GM19351 (cell line): ENCODE data around the gene KBTBD3.
"Not testable (repeated sequence)": the region's sequence is repeated elsewhere in the genome, so short reads cannot be mapped to it uniquely, and the experiment has no call there.

ENCODE experiments used
- ATAC-seq: cut with Tn5 transposase; IDR thresholded peaks from one replicate; pipeline ENCODE4 v1.9.1; 2021; ENCODE audit warnings: mild to moderate bottlenecking, moderate library complexity; ENCODE audit not compliant: unreplicated experiment

The KBTBD3 gene

DNA sequence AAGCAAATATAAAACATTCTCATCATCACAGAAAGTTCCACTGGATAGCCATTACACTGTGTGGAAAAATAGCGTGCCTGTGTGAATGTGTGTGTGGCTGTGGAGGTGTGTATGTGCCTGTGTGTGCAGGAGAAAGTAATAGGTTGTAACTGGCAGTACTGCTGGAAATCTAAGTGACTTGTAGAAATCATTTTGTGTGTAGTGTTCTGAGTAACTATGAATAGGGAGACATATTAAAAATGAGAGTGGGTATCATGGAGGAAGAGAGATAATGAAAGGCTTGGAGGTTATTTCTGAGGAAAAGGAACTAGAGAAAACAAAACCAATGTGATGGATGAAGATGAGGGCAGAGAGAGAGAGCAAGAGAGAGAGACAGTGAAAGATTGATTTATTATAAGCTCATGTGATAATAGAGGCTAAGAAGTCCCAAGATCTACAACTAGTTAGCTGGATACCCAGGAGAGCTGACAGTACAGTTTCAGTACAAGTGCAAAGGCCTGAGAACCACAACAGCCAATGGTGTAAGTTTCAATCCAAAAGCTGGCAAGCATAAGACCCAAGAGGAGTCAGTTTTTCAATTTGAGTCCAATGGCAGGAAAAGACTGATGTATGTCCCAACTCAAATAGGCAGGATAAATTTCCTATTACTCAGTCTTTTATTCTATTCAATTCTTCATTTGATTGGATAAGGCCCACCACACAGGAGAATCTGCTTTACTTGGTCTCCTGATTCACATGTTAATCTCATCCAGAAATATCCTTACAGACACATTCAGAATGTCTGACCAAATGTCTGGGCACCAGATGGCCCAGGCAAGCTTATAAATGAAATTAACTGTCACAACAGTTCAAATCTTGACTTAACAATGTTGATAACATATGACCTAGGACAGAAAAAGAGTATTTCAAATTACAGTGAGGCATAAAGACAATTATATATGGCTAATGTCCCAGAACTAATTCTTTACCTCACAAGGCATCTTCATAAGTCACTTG, 14.9 kb downstream of the KBTBD3 start:
- peak; percentile 53 for ATAC-seq

DNA sequence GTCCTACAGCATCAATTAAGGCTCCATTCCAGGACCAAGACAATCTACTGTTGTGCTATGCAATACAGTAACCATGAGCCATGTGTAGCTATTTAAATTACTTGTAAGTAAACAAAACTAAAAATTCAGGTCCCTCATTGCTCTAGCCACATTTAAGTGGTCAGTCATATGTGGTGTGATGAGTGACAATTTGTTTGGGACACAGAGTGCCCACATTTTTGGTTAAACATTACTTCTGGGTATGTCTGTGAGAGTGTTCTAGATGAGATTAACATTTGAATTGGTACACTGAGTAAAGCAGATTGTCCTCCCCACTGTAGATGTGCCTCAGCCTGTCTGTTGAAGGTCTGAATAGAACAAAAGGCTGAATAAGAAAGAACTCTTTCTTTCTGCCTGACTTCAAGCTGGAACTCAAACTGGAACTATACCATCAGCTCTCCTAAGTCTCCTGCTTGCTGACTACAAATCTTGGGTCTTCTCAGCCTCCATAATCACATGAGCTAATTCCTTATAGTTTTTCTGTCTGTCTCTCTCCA, 15.8 kb downstream of the KBTBD3 start:
- ATAC-seq = no peak

DNA sequence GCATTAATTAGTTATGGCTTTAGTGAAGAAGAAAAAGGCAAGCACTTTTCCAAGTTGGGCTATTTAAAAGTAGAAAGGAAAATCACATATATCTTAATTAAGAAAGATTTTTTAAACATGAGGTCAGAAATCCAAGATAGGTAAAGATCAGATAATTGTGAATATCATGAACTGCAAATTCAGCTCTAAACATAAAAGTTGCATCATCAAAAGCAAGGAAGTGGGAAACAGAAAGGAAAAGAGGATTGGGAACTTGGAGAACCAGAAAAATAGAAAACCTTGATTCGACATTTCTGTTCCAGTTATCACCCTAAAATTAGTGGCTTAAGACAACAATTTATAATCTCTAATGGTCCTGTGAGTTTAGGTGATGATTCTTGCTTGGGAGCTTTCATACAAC, 17.5 kb downstream of the KBTBD3 start:
- ATAC-seq = no peak

DNA sequence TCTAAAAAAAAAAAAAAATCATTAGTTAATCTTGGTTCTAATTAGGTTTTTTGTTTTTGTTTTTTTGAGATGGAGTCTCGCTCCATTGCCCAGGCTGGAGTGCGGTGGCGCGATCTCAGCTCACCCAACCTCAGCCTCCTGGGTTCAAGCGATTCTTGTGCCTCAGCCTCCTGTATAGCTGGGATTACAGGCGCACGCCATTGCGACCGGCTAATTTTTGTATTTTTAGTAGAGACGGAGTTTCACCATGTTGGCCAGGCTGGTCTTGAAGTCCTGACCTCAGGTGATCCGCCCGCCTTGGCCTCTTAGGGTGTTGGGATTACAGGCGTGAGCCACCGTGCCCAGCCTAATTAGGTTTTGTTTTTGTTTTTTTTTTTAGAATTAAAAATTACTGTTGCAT, 18.8 kb downstream of the KBTBD3 start:
- not testable (repeated sequence) for ATAC-seq

- no peak for ATAC-seq
Observed at GRCh38 chr11:106051103-106051502, 26.0 kb downstream of the KBTBD3 start.

DNA sequence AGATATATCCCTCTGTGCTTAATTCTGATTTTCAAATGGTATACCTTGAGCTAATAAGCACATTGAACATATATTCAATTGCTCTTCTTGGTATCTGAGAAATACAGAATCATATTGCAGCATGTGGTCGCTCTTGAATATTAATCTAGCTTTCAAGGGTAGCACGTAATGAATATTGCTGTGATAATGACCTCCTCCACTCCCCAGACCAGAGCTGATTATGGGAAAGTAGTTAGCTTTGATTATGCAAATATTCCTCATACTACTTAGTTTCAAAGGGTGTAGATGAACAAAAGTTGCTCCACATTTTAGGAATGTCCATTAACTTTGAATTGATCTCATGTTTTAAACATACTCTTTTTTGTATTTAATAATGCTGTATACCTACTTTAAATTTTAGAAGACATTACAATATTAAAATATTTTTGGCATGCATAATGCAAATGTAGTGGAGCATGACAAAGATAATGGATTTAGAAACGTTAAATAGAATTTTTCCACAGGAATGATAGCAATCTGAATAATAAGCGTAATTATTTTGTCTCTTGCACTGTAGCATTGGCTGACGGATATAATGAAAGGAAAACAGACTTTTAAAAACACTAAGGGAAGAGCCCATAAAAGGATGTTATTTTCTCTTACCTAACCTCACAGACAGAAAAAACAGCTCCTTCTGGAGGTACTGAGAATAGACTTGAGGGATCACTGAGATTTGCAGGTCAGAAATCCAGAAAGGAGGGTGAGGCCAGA, 27.2 kb downstream of the KBTBD3 start:
- ATAC-seq = no peak

DNA sequence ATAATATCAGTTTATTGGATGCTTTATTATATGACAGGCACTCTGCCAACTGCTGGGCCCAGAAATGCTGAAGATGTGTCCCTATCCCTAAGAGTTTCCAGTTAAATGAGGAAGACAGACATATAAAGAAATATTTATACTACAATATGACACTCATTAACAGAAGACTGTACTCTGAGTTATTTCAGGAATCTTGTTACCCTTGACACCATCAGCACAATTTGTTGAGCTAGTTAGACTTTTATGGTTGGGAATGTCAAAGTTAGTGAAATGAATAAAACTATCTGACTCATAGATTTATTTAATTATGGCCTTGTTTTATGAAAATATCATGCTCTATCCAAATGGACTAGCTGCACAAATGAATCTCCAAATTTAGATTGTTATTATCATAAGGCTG, 29.5 kb downstream of the KBTBD3 start:
- no peak for ATAC-seq

DNA sequence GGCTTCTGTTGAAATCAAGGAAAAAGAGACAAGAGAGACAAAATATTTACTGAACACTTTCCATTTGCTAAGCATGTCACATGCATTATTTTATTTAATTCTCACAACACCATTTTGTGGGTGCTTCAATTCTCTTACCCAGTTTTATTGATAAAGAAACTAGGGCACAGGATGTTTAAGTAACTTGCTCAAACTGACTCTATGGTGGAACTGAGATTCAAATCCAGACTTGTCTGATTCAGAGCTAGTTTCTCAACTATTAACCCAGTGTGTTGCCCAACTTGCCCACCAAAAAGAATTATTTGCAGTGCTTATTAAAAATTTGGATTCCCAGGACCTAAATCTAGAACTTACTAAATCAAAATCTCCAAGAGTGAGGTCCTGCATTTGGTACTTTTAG, 33.6 kb downstream of the KBTBD3 start:
- no peak for ATAC-seq

DNA sequence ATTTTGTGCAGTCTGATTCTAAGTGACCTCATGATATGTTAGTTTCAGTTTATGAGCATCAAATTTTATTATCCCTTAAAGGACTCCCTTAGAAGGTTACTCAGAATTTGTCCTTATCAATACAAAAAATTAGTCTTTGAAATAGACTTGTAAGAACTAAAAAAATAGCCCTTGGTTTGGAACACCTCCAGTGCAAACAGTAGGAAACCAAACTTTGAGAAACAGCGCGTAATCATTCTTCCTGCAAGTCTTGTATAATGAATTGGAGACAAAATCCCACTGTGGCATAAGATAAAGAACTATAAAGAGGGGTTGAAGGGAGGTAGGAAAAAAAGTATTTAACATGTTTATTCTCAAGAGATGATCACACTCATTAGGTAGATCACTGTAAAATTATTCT, 44.3 kb downstream of the KBTBD3 start:
- no peak for ATAC-seq

- no peak for ATAC-seq
Observed at GRCh38 chr11:106031936-106032335, 45.2 kb downstream of the KBTBD3 start.

DNA sequence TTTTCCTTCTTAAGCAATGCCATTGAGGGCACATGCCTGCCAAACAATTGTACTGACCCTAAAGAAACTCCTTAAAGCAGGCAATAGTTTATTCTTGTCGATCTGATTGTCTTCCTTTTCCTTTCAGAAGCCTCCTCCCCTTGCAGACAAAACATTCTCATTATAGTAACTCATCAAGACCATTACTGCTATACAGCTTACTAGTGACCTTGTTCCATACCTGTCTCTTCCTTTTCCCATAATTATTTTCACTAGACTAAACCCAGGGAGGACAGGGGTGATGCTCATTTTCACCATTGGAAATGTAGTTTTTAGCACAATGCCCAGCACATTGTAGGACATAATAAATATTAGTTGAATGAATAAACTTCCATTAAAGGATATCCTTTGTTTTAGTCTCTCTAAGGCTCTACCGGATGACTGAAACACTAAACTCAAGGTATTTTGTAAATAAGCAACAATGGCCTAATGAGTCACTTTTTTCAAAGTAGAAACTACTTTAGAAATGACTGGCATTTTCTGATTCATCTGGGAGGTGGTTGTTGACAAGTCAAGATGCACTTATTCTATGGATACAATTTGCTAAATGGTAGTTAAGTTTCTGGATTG, 45.8 kb downstream of the KBTBD3 start:
- peak; percentile 66 for ATAC-seq

- no peak for ATAC-seq
Observed at GRCh38 chr11:106030609-106031008, 46.5 kb downstream of the KBTBD3 start.

DNA sequence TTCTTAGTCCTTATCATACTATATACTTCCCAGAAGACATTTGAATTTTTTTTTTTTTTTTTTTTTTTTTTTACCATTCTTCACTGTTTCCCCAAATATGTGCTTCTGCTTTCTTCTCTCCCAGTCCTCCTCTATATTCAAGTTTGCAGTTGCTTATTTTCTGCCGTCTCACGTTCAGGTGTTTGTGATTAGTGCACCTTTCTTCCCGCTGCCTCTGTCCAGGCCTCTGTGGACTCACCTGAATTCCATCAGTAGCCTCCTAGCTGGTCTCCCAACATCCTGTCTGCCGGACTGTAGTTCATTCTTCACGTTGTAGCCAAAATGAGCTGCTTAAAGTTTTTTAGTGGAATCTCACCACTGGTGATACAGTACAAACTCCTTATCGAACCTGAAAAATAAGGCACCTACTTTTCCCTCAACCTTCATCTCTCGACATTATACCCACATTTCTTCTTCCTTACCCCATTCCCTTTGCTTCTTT, 54.3 kb downstream of the KBTBD3 start:
- ATAC-seq = no peak

GRCh38 chr11:106021967-106022794, 55.0 kb downstream of the KBTBD3 start, which contains the start of gene MSANTD4:
Gene MSANTD4 (minus strand): TSS chr11:106022240. CDS start chr11:106010917, 11,323 bp downstream.
- ATAC-seq = peak; percentile 92

- peak; percentile 13 for ATAC-seq
Observed at GRCh38 chr11:106021181-106021966, 55.8 kb downstream of the KBTBD3 start.

DNA sequence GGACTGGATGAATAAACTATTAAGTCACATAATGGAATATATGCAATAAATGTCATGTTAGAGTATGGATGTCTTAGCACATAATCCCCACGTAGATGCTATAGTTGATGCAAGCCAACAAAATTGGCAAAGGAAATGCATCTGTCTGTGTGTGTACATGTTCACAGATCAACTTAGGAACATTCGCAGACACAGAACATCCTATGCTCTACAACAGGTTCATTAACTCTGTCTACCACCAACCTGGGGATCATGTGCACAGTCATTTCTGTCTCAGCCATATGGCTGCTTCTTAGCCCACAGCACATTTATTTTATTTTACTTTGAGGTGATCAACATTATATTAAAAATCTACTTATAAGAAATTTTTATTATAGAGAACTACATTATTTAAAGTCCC, 60.1 kb downstream of the KBTBD3 start:
- no peak for ATAC-seq

DNA sequence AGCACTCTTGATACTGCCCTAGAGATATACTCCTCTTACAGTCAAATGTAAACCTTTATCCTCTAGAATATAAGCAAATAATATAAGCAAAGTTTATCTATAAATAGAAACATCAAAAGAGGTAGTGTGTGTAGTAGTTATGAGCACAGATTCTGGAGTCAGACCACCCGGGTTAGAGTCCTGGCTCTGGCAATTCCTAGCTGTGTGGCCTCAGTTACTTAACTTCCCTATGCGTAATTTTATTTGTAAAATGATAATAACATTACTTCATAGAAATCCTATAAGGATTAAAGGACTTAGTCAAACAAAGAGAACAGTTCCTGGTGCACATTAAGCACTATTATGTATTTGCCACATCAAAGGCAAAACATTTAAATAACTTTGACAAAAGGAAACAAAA, 62.1 kb downstream of the KBTBD3 start:
- no peak for ATAC-seq

DNA sequence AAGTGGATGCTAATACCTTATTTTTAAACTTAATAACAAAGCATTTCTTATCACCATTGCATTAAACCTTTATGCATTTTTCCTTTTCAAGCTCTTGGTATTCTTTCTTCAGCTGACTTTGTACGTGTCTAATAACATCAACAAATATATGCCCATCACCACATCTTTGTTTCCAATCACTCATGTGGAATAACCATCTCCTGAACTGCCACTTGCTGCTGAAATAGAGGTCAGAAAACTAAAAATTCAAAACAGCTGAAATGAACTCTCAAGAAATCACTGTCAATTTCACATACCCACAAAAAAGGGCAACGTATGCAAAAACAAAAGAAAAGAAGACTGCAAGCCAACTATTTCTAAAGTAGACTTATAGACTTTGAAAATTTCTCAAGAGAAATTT, 62.5 kb downstream of the KBTBD3 start:
- ATAC-seq = no peak

DNA sequence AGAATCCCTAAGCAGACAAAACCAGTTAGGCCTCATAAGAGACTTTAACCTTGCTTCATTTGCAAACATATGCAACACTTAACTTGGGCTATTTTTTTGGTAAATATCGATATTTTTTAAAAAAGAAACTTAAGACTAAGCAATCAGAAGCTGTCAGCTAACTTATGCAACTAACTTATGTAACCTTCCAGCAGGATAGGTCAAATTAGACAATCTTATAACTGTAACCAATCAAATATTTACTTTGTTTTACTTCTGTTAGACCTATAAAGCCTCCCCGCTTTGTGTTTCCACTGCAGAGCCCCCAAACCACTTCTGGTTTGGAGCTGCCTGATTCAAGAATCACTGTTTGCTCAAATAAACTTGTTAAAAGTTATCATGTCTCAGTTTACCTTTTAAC, 63.1 kb downstream of the KBTBD3 start:
- no peak for ATAC-seq
